ENCODE measurements around the gene C5orf15.

- TF ChIP-seq POLR2A (IDR thresholded peaks at IDR 0.05; ENCODE audit: low read length) (no peak), GATA1 (IDR thresholded peaks at IDR 0.05; ENCODE audit: low read depth, low read length) (no peak)
Measured at GRCh38 chr5:133930813-133931090, 37.7 kb downstream of the C5orf15 start.
